A549 treated with Mapracorat at 1 μM for 4 hours (cell line): Measurements from ENCODE around the gene PRR16. TPM values are rescaled to one million over a fixed set of nuclear protein-coding genes. Genes with fewer than 3 reads are reported as not detected.

Source experiments
- total RNA-seq: library from RNA; stranded (reverse); fragments of 200-300 nt; extraction: Qiagen RNA extraction; gene quantifications from 5 replicates; pipeline ENCODE4 v1.2.3, GENCODE V29; 2022

Gene PRR16
- not detected in 5 replicates for total RNA-seq

DNA sequence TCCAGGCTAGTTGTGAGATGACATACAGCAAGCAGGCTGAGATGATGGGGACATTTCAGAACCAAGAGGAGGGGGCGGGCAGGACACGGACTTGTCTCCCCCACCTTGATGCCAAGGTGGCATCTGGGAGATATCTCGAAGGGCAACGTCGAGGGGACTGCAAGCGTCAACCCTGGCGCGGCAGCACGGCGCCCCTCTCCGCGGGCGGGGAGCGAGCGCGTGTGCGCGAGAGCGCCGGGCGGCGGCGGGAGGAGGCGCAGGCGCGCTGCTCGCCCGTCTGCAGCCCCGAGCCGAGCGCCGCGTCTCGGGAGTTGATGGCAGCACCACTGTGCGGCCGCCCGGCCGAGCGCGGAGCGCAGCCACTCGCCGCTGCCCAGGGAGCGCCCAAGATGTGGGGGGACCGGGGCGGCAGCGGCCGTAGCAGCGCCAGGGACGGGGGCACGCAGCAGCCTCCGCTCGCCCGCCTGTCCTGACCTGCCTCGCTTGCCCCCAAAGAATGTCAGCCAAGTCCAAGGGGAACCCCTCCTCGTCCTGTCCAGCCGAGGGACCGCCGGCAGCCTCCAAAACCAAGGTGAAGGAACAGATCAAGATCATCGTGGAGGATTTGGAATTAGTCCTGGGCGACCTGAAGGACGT, at the start of gene PRR16:
PRR16 (plus strand) TSS at position 310 of the 636 bp plus-strand sequence.

